GM18861 (cell line): ENCODE measurements around the gene DGKD.

Source experiments
- ATAC-seq: cut with Tn5 transposase; IDR thresholded peaks from one replicate; pipeline ENCODE4 v1.9.1; 2021; ENCODE audit not compliant: unreplicated experiment

The DGKD gene

GRCh38 chr2:233424154-233424951 lies 70.1 kb downstream of the DGKD start:
- no peak for ATAC-seq

DNA sequence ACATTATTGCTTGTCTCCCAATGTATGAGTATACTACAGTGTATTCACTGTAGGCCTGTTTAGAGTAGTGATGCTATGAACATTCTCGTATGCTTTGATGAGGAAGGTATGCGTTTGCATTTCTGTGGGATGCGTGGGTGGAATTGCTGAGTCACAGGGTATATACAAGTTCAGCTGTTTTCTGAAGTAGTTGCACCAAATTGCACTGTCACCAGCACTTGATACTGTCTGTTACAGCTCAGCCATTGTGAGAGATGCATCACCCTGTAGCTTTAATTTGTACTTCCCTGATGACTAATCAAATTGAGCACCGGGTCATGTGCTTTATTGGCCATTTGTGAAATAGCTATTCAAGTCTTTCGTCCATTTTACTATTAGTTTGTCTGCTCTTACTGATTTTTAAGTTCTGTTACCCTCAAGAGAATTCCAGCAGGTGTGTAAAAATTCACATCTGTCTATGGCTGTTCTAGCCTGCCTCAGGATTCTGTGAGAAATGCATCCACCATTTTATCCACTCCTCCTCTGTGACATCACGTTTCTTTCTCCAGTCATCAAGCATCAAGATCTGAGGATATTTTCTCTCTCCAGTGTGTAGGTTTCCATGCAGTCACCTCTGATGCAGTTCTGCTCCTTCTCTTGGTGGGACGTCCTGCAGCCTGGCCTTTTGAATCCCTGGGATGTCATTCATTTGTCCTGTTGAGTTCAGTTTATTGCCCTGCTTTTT lies 72.5 kb downstream of the DGKD start:
- ATAC-seq, result no peak

DNA sequence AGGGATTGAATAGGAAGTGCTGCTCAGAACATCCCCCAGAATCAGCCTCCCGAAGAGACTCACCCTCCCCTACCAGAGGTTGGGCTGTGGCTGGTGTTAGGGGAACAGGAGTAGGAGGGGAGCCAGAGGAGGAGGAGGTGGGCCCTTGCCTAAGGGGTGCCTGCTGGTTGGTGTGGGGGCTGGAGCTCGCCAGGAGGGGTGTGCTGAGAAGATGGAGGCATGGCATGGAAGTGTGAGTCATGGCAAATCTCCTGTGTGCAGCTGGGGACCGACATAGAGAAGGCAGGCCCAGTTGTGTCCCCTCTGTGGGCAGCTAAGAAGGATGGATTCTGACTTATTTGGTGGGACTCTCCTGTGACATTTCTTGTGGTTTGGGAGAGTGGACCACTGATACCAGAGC lies 73.7 kb downstream of the DGKD start:
- ATAC-seq, result no peak

- no peak for ATAC-seq
Measured at GRCh38 chr2:233428438-233428837, 74.1 kb downstream of the DGKD start.

DNA sequence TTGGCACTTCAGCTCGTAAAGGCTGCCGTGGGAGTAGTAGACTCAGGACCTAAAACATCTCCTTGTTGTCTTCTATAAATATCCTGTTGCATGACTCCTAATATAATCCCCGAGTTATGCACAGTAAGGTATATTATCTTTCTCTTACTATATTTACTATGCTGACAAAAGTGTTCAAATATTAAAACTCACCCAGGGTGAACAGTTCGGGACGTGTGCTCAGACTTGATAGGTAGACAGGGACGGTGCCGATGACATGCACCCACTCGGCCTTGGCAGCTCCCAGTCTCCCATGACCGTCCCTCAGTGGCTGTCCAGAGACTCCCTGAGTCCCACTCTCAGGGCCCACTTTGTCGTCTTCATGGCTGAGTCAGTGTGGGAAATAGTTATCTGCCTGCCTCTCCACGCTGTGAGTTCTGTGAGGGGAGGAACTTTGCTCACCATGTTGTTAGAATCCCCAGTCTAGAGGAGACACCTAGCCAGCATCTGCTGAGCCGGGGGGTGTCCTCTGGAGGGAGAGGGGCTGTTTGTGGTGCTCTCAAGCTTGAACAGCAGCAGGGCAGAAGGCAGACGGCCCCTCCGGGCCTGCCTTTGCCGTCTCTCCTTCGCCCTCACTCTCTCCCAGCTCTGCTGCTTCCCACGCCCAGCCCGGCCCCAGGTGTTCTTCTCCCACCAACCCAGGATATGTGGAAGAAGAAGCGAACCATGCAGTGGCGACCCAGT lies 75.0 kb downstream of the DGKD start:
- ATAC-seq, result no peak

GRCh38 chr2:233430081-233430480 lies 75.8 kb downstream of the DGKD start:
- no peak for ATAC-seq

DNA sequence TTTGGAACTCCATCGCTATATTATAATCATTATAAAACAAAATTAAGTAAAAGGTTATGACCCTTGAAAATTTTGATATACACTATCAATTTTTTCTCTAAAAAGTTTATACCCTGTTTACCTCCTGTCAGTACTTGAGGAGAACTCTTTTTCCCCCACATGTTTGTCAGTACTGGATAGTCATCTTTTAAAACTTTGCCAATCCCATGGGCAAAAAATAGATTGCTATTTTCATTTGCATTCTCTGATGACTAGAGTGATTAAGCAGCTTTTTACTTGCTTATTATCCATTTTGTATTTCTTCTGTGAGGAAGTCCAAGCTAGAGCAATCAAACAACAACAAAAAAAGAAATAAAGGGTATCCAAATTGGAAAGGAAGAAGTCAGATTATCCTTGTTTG lies 76.4 kb downstream of the DGKD start:
- ATAC-seq, result no peak

DNA sequence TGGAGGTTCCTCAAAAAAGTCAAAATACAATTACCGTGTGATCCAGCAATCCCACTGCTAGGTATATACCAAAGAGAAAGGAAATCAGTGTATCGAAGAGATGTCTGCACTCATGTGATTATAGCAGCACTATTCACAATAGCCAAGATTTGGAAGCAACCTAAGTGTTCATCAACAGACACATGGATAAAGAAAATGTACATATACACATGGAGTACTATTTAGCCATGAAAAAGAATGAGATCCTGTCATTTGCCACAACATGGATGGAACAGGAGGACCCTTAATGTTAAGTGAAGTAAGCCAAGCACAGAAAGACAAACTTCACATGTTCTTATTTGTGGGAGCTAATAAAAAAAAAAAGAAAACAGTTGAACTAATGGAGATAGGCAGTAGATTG lies 78.7 kb downstream of the DGKD start:
- no peak for ATAC-seq

DNA sequence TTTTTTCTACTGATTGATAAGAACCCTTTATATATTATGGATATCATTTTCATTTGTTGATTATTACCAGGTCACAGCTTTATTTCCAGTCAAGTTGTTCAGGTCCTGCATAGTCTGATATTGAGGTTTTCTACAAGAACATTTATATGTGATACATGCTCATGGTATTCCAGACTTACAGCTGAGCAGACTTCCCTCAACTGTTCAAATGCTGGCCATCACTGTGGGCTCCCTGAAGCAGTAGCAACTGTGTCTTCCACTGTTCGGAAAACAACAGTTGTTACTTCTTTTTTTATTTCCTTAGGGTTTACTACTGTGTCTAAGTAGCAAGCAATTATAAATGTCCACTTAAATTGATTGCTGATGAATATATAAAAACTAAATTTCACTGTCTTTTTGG lies 79.5 kb downstream of the DGKD start:
- ATAC-seq, result no peak

DNA sequence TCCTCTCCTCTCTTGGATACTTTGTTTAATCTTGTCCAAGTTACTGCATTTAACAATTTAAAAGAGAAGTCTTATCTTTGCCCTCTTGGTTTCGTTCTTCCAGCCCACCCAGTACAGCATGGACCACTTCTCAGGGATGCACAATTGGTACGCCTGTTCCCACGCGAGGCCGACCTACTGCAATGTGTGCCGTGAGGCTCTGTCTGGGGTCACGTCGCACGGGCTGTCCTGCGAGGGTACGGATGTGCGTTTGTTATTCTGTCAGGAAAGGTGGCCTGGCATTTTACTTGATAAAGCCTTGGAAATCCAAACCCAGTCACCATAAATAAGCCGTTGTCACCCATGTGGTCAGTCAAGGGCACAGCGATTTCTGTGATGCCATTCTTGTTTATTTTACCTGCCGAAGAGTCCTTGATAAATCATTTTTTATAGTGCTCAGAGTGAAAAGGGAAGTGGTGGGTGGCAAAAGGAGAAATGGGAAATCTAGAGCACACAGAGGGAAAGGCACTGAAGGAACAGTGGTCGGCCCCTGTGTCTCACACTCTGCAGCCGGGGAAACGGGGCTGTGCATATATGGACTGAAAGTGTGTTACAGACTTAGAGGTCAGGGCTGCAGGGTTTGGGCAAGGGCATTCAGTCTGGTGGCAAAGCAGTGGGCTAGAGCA lies 80.5 kb downstream of the DGKD start:
- ATAC-seq, result no peak

DNA sequence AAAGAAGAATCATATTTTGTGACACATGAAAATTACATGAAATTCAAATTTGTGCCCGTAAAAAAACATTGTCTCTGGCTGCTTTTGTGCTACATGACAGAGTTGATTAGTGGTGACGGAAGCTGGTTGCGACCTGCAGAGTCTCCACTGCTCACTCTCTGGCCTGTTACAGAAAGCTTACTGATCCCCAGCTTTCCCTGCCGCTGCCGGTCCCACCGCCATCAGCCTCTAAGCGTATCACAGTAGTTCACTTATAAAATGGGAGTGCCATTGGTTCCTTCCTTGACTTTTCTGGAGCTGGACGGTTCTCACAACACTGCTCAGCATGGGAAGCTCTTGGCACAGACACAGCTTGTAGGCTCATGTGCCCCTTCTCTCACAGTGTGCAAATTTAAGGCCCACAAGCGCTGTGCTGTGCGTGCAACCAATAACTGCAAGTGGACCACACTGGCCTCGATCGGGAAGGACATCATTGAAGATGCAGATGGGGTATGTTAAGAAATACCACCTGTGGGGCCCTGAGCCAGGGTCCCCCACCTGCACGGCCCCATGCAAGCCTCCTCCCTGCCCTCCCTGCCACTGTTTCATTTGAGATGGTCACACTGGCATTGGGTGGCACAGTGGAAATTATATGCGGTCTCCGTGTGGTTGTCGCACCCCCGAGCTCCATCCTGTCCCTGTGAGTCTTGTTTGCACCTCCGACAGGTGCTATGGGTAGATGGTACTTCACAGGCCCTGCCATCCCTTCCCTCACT lies 81.3 kb downstream of the DGKD start:
- ATAC-seq, result no peak

DNA sequence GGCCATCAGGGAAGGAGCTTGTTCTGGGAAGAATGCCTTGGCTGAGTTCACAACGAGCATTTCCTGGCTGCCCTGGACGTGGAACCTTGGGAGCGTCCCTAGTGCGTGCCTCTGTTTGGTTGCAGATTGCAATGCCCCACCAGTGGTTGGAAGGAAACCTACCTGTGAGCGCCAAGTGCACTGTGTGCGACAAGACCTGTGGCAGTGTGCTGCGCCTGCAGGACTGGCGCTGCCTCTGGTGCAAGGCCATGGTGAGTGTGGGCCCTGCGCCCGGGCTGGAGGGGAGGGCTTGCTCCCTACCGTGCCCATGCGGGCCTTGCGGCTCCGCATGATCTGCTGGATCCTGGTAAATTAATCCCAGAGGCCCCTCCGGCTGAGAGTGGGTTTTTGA lies 81.9 kb downstream of the DGKD start:
- ATAC-seq, result no peak

DNA sequence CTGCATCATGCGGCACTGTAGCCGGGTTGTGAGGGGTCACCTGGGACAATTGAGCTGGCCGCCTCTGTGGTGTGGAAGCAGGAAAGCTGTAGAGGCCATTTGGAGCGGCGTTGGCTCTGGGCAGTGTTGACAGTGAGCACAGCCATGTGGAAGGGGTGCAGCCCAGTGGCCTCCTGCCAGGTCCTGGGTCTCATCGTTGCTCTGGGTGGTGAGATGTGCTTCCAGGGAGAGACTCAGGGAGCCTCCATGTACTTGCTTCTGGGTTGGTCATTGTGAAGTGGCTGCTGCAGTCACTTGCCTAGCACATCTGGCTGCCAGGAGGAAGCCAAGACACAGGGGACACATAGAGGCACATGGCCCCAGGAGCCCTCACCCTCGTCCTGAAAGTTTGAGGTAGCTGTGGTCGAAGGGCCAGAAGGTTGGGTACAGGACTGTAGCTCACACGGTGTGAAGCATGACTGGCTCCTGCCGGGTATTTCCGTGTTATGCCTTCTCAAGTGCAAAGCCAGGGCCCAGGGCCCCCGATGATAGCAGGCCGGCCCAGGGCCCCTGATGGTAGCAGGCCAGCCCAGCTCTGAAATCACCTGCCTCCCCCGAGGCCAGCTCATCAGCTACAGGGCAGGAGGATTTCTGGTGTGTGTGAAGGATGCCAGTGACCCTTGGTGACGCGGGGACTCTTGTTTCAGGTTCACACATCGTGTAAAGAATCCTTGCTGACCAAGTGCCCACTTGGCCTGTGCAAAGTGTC lies 82.6 kb downstream of the DGKD start:
- no peak for ATAC-seq

DNA sequence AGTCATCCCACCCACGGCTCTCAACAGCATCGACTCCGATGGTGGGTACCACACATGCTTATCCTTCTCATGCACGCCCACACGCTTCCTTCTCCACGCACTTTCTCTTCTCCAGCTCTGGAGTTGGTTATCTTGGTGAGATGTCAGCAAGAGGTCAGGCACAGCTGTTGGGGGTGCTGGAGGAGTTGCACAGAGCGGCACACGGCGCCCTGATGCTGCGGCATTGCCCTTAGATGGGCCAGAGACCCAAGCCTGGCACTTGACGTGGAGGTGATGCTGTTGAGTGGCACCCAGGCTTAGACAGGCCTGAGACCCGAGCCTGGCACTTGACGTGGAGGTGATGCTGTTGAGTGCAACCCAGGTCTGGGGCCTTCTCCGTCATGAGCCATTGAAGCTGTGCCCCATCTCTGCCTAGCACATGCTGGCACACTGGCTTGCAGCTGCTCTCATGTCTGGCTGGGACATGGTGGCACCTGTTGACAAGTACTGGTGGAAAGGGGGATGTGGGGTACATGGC lies 83.2 kb downstream of the DGKD start:
- ATAC-seq, result no peak

DNA sequence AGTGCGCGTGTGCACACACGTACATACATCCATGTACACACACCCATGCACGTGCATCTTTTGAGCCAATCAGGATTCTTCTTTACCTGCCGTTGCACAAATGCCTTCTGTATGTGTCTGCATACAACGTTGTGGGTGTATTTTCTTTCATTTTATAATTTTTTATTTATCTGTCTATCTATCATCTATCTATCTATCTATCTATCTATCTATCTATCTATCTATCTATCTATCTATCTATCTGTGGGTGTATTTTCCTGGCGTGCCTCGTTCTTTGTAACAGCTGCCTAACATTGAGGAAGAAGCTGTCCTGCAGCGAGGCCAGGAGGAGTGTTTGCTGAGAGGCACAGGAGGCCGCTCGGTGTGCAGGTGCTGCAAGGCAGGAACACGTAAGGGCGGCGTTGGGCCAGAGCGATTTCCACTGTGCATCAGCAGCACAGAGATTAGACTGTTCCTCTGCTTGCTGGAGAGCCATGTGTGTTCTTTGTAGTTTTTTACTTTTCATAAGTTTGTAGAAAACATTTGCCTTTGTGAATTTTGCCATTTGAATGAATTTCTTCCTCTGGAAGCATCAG lies 84.4 kb downstream of the DGKD start:
- ATAC-seq, result no peak

DNA sequence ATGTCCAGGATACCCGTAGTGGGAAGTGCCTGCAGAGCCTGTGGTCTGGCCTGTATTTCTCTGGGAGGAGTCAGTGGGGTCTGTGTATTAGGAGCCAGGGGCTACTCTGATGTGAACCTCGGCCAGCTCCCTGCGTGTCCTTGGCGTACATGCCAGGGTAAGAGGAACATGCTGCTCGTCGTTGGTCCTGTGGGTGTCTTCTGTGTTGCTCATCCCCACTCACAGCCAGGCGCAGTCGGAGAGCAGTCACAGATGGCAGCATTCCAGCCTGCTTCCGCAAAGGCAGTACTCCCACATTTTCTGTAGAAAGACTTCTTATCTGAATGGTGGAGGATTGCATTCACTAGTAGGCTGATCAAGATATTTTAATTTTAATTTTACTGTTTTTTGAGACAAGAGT lies 84.9 kb downstream of the DGKD start:
- ATAC-seq, result no peak

DNA sequence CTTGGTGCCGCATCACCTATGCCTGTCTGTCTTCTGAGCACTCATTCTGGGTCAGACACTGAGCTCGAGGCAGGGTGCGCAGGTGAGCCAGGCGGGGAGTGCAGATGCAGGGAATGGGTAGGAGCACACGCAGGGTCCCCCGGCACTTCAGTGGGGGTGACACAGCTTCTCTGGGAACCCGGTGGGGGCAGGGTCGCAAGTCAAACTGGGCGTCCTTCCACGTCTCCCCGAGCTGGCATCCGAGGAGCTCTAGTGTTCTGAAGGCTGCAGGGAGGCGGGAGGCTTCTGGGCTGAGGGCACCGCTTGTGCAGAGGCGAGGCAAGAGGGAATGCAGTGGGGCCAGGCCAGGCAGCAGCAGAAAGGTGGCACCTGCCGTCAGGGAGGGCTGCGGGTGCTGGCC lies 86.0 kb downstream of the DGKD start:
- no peak for ATAC-seq

DNA sequence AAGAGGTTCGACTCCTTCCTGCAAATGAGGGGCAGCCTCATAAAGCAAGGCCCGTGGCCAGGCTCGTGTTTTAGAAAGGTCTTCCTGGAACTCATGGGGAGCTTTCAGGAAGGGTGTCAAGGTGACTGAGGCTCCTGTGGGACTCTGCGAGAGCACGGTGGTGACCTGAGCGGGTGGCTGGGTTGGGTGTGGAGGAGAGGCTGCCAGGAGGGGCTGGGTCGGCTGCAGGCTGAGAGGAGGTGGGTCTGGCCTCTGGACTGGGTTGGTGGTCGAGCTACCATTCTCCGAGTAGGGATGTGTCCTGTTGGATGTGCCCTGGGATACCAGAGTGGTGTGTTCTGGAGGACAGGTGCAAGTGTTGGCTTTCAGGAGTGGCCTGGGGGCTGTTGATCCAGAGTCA lies 86.4 kb downstream of the DGKD start:
- no peak for ATAC-seq
